Activated gamma-delta T cell treated with anti-CD3 and anti-CD28 coated beads, Interleukin-2, amount 50 U/mL, for 16 hours (primary cell): ENCODE results near the gene C17orf78.
A peak's percentile ranks its signal among the peaks of the same experiment; 100 is the strongest.
"Not testable (repeated sequence)": the region's sequence is repeated elsewhere in the genome, so short reads cannot be mapped to it uniquely, and the experiment has no call there.

Source experiments
- DNase-seq: peaks from one replicate; pipeline ENCODE4 v3.0.0-alpha.2; 2020; ENCODE audit warnings: low read depth

The C17orf78 gene

DNA sequence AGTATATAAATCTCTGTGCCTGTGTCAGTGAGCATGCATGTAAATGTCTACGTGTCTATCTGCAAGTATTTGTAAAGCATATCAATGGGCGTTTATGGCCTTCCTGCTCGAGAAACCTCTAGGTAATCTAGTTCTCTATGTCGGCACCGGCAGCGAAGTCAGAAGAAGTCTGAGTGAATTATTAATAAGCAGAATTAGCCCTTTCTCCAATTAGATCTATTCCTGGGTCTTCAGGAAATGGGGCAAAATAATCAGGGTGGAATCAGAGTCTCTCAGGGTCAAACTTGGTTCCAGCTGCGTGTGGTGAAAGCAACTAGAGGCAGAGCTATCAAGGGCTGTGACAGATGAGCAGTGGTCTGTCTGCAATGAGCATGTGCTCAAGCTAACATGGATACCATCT lies at the start of gene C17orf78:
C17orf78 (plus strand) TSS at position 280 of the 400 bp plus-strand sequence; CDS start at position 388, 108 bp downstream.
- DNase-seq: no peak

- no peak for DNase-seq
Observed at GRCh38 chr17:37327341-37328090, 48.3 kb upstream of the C17orf78 start.

- no peak for DNase-seq
Observed at GRCh38 chr17:37338847-37339246, 36.9 kb upstream of the C17orf78 start.

GRCh38 chr17:37339321-37339720 lies 36.5 kb upstream of the C17orf78 start:
- DNase-seq: no peak

- no peak for DNase-seq
Observed at GRCh38 chr17:37340804-37341203, 35.0 kb upstream of the C17orf78 start.

DNA sequence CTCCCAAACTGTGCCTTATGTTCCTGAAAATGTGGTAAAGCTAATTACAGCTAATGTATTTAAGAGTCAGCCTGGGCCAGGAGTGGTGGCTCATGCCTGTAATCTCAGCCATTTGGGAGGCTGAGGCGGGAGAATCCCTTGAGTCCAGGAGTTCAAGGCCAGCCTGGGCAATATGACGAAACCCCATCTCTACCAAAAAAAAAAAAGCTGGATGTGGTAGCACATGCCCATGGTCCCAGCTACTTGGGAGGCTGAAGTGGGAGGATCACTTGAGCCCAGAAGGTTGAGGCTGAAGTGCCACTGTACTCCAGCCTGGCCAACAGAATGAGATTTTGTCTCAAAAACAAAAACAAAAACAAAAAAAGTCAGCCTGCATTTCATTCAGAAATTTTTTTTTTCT lies 33.2 kb upstream of the C17orf78 start:
- no peak for DNase-seq

- no peak for DNase-seq
Observed at GRCh38 chr17:37344519-37344918, 31.3 kb upstream of the C17orf78 start.

GRCh38 chr17:37346863-37347402 lies 28.9 kb upstream of the C17orf78 start:
- DNase-seq: not testable (repeated sequence)

GRCh38 chr17:37356796-37357569 lies 18.8 kb upstream of the C17orf78 start:
- DNase-seq: not testable (repeated sequence)

DNA sequence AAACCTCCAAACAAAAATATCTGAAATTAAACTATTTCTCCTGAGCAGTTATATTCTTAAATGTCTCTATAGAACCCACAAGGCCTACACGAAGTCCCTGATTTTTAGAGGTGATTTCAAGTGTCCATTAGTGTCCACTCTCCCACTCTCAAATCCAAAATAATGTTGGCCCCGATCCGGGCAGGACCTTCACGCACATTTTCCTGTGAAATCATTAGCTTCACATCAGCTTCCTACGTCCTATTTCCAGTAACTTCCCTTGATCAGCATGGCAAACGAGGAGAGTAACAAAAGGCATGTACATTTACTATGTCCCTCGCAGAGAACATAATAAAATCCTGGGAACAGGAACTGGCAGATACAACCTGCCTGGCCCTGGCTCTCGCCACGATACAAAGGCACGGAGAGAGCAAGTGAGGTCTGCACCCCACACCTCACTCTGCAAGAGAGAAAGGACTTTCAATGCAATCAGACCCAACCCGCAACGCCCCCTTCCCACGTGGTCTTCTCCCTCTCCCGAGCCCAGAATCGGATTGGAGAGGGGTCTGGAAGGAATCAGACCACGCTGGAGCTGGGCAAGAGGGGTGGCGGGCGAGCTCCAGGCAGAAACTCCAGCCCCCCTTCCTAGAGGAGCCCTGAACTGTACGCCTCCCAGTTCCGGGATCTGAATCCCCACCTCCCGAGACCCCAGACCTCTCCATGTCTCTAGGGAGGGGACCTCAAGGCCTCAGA lies 17.5 kb upstream of the C17orf78 start:
- DNase-seq: no peak

GRCh38 chr17:37358830-37359681 lies 16.7 kb upstream of the C17orf78 start:
- peak; percentile 83 for DNase-seq

- no peak for DNase-seq
Observed at GRCh38 chr17:37359682-37360188, 16.1 kb upstream of the C17orf78 start.

DNA sequence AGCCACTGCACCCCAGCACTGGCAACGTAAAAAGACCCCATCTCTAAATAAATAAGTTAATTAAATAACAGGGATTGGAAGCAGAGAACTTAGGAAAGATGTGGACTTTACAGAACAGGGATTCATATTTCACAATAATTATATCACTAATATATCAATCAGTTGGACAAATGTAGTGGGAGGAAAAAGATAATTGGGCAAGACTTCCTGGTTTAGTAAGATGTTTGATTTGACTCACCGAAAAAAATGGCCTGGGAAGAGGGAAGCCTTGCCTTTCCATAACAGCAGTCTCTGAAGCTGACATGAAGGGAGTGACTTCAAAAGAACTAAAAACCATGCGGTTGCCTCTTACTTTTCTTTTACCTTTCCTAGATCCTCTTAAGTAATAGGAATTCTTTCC lies 15.2 kb upstream of the C17orf78 start:
- DNase-seq: no peak

DNA sequence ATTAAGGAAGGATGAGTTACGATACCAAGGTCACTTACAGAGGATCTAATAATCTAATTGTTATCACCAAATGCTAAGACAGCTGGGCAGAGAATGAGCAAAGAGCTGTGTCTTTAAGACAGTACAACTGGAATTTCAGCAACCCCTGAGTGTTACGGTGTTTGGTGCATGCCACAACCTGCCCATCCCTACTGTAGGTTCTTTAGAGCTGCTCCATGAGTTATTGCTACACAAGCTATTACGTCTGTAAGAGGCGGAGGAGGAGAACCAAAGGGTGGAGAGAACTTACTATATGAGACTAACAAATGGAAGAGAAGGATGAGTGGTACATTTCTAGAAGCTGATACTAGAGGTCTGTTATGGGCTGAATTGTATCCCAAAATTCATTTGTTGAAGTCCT lies 14.2 kb upstream of the C17orf78 start:
- DNase-seq: no peak

- no peak for DNase-seq
Observed at GRCh38 chr17:37365589-37365988, 10.2 kb upstream of the C17orf78 start.

- DNase-seq: no peak
Observed at GRCh38 chr17:37368577-37368976, 7.2 kb upstream of the C17orf78 start.

DNA sequence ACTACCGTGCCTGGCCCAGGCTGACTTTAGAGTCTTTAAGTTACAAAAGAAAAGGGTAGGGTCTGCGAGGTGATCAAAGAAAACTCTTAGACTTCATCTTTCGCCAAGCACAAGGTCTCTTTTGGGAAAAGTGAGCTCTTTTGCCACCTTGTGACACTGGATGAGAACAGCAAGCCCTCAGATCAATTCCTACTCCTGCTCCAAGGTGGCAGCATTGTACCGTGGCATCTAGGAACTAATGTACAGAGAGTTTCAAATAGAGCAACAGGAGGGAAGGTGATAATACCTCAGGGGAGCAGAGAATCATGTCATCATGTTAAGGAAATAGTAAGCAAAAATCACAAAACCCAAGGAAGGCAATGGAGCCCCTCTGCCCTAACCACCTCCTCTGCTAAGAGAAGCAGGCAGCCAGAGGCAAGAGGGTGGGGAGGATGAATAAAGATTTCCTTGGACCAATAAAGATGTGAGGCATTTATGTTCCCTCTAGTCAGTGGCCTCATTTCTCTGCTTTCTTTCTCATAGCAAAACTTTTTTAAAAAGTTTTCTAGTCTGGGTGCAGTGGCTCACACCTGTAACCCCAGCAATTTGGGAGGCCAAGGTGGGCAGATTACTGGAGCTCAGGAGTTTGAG lies 2.1 kb upstream of the C17orf78 start:
- DNase-seq: peak; percentile 34

- no peak for DNase-seq
Observed at GRCh38 chr17:37382056-37382455, 6.3 kb downstream of the C17orf78 start.

GRCh38 chr17:37384560-37385149 lies 8.9 kb downstream of the C17orf78 start:
- DNase-seq: no peak

DNA sequence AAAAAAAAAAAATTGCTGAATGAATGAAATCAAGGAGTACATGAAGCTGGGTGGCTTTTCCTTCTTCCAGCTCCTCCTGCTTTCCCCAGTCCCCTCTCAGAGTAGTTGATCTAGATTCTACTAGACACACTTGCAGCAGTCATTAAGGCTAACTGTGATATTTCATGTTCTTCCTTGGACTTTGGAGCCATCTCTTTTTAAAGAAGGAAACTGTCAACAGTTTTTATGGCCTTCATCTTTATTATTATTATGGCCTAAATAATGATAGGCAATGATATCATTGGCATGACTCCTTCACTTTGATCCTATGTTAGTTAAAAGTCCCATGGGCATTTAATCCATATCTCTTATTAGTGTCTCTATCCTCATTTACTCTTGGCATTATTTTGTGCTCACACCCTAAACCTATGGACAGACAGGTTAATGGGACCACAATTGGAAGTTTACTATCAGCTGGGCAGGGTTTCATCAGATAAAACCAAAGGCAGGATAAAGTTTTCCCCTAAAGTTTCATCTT lies 9.7 kb downstream of the C17orf78 start:
- no peak for DNase-seq
